MCF 10A (cell line): ENCODE measurements around the gene WFIKKN1. TPM values are rescaled to one million over a fixed set of nuclear protein-coding genes. Genes with fewer than 3 reads are reported as not detected.

Experiments
- BruUV-seq: library from RNA; stranded (reverse); fragments of 400-500 nt; replicated peaks from 2 replicates; lab custom pipeline; 2021; lab: Mats Ljungman, UMichigan
- CTCF ChIA-PET: fragments of 300-600 bp; sonication (Branson Sonifier 250); formaldehyde crosslinking; extraction: SDS; loops from one replicate; lab custom pipeline; 2021; ENCODE audit warnings: antibody characterized with exemption, inconsistent platforms; lab: Yijun Ruan, JAX
- POLR2A ChIA-PET: fragments of 300-600, 350-650 bp; sonication (Branson Sonifier 250); formaldehyde crosslinking; extraction: SDS; loops from one replicate; lab custom pipeline; 2020; ENCODE audit warnings: antibody characterized with exemption, inconsistent platforms; lab: Yijun Ruan, JAX
- DNase-seq: peaks from one replicate; pipeline ENCODE4 v3.0.0-alpha.2; 2018; ENCODE audit not compliant: unreplicated experiment
- H3K27ac Mint-ChIP-seq: one replicate; pipeline ENCODE4 v1.8.0; 2022; ENCODE audit warnings: mild to moderate bottlenecking, low read depth, mixed read lengths; ENCODE audit not compliant: unreplicated experiment
- H3K27me3 Mint-ChIP-seq: one replicate; pipeline ENCODE4 v1.8.0; 2022; ENCODE audit warnings: mixed read lengths; ENCODE audit not compliant: insufficient read depth, unreplicated experiment
- H3K36me3 Mint-ChIP-seq: one replicate; pipeline ENCODE4 v1.8.0; 2022; ENCODE audit warnings: mild to moderate bottlenecking, moderate library complexity, mixed read lengths; ENCODE audit not compliant: insufficient read depth, unreplicated experiment
- H3K4me1 Mint-ChIP-seq: one replicate; pipeline ENCODE4 v1.8.0; 2022; ENCODE audit warnings: mixed read lengths; ENCODE audit not compliant: insufficient read depth, unreplicated experiment
- H3K4me3 Mint-ChIP-seq: one replicate; pipeline ENCODE4 v1.8.0; 2022; ENCODE audit warnings: mild to moderate bottlenecking, moderate library complexity, mixed read lengths; ENCODE audit not compliant: unreplicated experiment
- H3K9me3 Mint-ChIP-seq: one replicate; pipeline ENCODE4 v1.8.0; 2022; ENCODE audit warnings: mixed read lengths; ENCODE audit not compliant: unreplicated experiment
- intact Hi-C: fragments of 100-400 bp; cut with micrococcal nuclease; formaldehyde crosslinking; loops from 2 replicates; pipeline ENCODE4 v1.14.1; 2022
- total RNA-seq: library from RNA; stranded (reverse); gene quantifications from 2 replicates; pipeline ENCODE4 v1.2.3, GENCODE V29; 2022
- TF ChIP-seq, protein P1 (sequence below): fragments of 200-600 bp; IDR thresholded peaks from one replicate; pipeline ENCODE4 v1.8.0; 2022; ENCODE audit warnings: antibody characterized with exemption, mild to moderate bottlenecking; ENCODE audit not compliant: unreplicated experiment

The WFIKKN1 gene
- total RNA-seq, 1 experiment from 2014 or later, result 0.14 TPM

DNA sequence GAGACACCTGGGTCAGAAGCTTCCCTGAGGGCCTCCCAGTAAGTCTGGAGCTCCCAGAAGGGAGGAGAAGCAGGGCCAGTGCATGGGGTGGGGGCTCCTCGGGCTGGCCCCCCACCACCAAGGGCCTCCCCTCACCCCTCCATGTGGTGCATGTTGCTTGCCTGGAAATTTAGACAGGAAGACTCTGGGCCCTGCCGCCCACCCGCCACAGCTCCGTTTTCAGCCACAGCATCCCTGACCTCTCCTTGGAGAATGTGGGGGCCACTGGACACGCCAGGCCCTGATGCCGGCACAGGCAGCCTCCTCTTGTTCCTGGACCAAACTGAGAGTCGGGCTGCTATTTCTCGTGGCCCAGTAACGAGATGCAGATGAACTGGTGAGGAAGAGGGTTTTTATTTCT is 8.1 kb downstream of the WFIKKN1 start:
- Mint-ChIP-seq H3K27me3 (no peaks in the 10 kb centered on the region), H3K4me1 (peaks cover under 1% of the 10 kb centered on the region), H3K4me3 (no peak overlapping the region), H3K9me3 (no peaks in the 10 kb centered on the region), H3K27ac (no peak overlapping the region), H3K36me3 (peaks cover 20% of the 10 kb centered on the region)
- no peak for DNase-seq
- ChIA-PET CTCF (no interaction called here), POLR2A (interaction anchor here (1.0 kb wide), 1 partner anchor 51 kb away, joined by 3 read pairs; no protein-coding TSS in a partner anchor)
- intact Hi-C loops, result no loop called here
- TF ChIP-seq, protein P1, sequence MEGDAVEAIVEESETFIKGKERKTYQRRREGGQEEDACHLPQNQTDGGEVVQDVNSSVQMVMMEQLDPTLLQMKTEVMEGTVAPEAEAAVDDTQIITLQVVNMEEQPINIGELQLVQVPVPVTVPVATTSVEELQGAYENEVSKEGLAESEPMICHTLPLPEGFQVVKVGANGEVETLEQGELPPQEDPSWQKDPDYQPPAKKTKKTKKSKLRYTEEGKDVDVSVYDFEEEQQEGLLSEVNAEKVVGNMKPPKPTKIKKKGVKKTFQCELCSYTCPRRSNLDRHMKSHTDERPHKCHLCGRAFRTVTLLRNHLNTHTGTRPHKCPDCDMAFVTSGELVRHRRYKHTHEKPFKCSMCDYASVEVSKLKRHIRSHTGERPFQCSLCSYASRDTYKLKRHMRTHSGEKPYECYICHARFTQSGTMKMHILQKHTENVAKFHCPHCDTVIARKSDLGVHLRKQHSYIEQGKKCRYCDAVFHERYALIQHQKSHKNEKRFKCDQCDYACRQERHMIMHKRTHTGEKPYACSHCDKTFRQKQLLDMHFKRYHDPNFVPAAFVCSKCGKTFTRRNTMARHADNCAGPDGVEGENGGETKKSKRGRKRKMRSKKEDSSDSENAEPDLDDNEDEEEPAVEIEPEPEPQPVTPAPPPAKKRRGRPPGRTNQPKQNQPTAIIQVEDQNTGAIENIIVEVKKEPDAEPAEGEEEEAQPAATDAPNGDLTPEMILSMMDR, result no peak
- BruUV-seq, result no TSS peak

DNA sequence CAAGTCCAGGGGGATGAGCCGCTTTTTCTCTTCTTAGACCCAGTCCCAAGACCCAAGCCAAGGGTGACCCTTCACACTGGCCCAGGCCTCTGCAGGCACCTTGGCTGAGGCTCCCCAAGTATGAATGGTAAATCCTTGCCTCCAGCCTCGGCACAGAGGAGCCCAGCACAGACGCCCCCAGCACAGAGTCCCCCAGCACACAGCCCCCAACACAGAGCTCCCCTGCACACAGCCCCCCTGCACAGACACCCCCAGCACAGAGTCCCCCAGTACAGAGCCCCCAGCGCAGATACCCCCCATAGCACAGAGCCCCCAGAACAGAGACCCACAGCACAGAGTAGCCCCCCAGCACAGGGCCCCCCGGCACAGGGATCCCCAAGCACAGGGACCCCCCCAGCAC is 9.8 kb downstream of the WFIKKN1 start:
- ChIA-PET POLR2A (interaction anchor here (1.3 kb wide), 1 partner anchor 52 kb away, joined by 3 read pairs; no protein-coding TSS in a partner anchor), CTCF (interaction anchor here (1.5 kb wide), 1 partner anchor 48 kb away, joined by 4 read pairs; no protein-coding TSS in a partner anchor)
- no TSS peak for BruUV-seq
- peak overlapping the region; percentile 77 for H3K4me3 Mint-ChIP-seq
- no peak overlapping the region for H3K27ac Mint-ChIP-seq
- peaks cover 11% of the 10 kb centered on the region for H3K4me1 Mint-ChIP-seq
- DNase-seq, result no peak
- TF ChIP-seq, protein P1, result no peak
- H3K9me3 Mint-ChIP-seq, result no peaks in the 10 kb centered on the region
- intact Hi-C loops, result no loop called here
- H3K36me3 Mint-ChIP-seq, result peaks cover 32% of the 10 kb centered on the region
- H3K27me3 Mint-ChIP-seq, result no peaks in the 10 kb centered on the region

DNA sequence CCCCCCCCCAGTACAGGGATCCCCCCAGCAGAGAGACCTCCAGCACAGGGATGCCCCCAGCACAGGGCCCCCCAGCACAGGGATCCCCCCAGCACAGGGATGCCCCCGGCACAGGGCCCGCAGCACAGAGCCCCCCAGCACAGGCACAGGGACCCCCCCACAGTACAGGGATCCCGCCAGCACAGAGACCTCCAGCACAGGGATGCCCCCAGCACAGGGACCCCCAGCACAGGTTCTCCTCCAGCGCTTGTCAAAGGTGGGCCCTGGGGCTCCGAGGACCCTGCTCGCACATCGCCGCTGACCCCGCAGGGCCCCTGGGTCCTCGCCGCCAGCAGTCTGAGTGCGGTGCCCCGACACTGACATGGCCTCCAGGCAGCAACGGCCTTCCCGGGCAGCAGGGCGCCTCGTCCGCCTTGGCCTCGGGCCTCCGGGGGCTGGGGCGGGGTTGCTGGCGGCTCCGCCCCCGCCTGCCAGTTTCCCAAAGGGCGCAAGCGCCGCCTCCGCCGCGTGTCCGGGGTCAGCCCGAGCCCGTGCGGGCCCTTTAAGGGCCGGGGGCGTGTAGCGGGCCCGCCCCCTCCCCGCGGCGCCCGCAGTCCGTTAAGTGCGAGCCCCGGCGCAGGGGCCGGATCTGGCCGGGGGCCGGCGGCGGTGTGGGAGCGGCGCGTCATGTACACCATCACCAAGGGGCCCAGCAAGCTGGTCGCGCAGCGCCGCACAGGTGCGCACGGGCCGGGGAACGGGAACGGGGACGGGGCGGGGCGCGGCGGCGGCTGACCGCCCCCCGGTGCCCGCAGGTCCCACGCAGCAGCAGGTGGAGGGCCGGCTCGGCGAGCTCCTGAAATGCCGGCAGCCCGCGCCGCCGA is 10.8 kb downstream of the WFIKKN1 start, which contains the start of gene MCRIP2:
TSS of gene MCRIP2 (plus strand) at position 503 of the 863 bp plus-strand sequence. CDS start at position 667, 164 bp downstream.
- BruUV-seq, result no TSS peak
- POLR2A ChIA-PET, result interaction anchor here (0.6 to 2.2 kb wide), 15 partner anchors 14 to 115 kb away, joined by 3 to 26 read pairs (median 4); partner anchors contain the start of genes CAPN15, RHBDL1, RHOT2 and STUB1
- peak within 1 kb of the TSS; percentile 59 for H3K27ac Mint-ChIP-seq

More for the DNA sequence above, 10.8 kb downstream of the WFIKKN1 start, which contains the start of gene MCRIP2:
- intact Hi-C loops, result no loop called here
- CTCF ChIA-PET, result interaction anchor here (0.6 to 1.5 kb wide), 4 partner anchors 21 to 71 kb away, joined by 3 to 4 read pairs (median 4); no protein-coding TSS in a partner anchor
- H3K27me3 Mint-ChIP-seq, result no peaks in the 10 kb centered on the region
- H3K4me3 Mint-ChIP-seq, result peak within 1 kb of the TSS; percentile 77
- no peaks in the 10 kb centered on the region for H3K9me3 Mint-ChIP-seq
- H3K4me1 Mint-ChIP-seq, result peaks cover 11% of the 10 kb centered on the region
- H3K36me3 Mint-ChIP-seq, result peaks cover 32% of the 10 kb centered on the region
- TF ChIP-seq, protein P1, result no peak
- DNase-seq, result peak; percentile 80
